ENCODE data around the gene VSNL1. TPM values are rescaled to one million over a fixed set of nuclear protein-coding genes. Genes with fewer than 3 reads are reported as not detected.

VSNL1 gene
- 2.3 TPM for total RNA-seq
- polyA plus RNA-seq (ENCODE audit: insufficient read depth in 1 of 8, insufficient read length in 8 of 8, low replicate concordance in 1 of 8), result 1 to 10 TPM; 2.6 to 10.0 (median 5.0) TPM
- long read RNA-seq, donor 1, partial matches to known transcripts, result 0 of 1 reads
- long read RNA-seq, donor 1, other reads (novel, unspliced or antisense), result 0 of 1 reads
- long read RNA-seq, donor 2, partial matches to known transcripts, result 0 of 1 reads
- long read RNA-seq, donor 2, other reads (novel, unspliced or antisense), result 0 of 1 reads
- long read RNA-seq, donor 3, partial matches to known transcripts, result 0 of 2 reads
- long read RNA-seq, donor 3, other reads (novel, unspliced or antisense), result 0 of 2 reads
- long read RNA-seq, donor 4, partial matches to known transcripts, result 0 of 2 reads
- long read RNA-seq, donor 4, other reads (novel, unspliced or antisense), result 0 of 2 reads
- long read RNA-seq, donor 5, partial matches to known transcripts, result 0 of 3 reads
- long read RNA-seq, donor 5, other reads (novel, unspliced or antisense), result 0 of 3 reads
- long read RNA-seq, donor 6, transcript VSNL1-201 (4 exons, 1,892 nt), result major isoform, 5 of 10 reads
- long read RNA-seq, donor 6, partial matches to known transcripts, result 5 of 10 reads
- long read RNA-seq, donor 6, other reads (novel, unspliced or antisense), result 0 of 10 reads
- long read RNA-seq, donor 7, result 0 reads
- long read RNA-seq, donor 8, partial matches to known transcripts, result 0 of 3 reads
- long read RNA-seq, donor 8, other reads (novel, unspliced or antisense), result 0 of 3 reads
- long read RNA-seq, donor 9, partial matches to known transcripts, result 0 of 2 reads
- long read RNA-seq, donor 9, other reads (novel, unspliced or antisense), result 0 of 2 reads
- long read RNA-seq, donor 10, transcript VSNL1-201 (4 exons, 1,892 nt), result major isoform, 6 of 6 reads
- long read RNA-seq, donor 10, partial matches to known transcripts, result 0 of 6 reads
- long read RNA-seq, donor 10, other reads (novel, unspliced or antisense), result 0 of 6 reads
- long read RNA-seq, donor 11, partial matches to known transcripts, result 0 of 1 reads
- long read RNA-seq, donor 11, other reads (novel, unspliced or antisense), result 0 of 1 reads

- H3K4me1 ChIP-seq (ENCODE audit: control insufficient read depth, insufficient read depth, low read length), result peaks cover 21% of the 10 kb centered on the region
- peak; percentile 96 for DNase-seq
- peaks cover 35% of the 10 kb centered on the region for H3K27me3 ChIP-seq (ENCODE audit: control insufficient read depth, insufficient read depth, low read length)
- peak within 1 kb of the TSS; percentile 55 for H3K4me3 ChIP-seq (ENCODE audit: low read length)
- peak within 1 kb of the TSS; percentile 71 for H3K27ac ChIP-seq (ENCODE audit: low read length)
- no peaks in the 10 kb centered on the region for H3K36me3 ChIP-seq (ENCODE audit: control insufficient read depth, insufficient read depth, low read length)
- H3K9me3 ChIP-seq (replicated peaks; ENCODE audit: control insufficient read depth, low read depth, low read length), result no peaks in the 10 kb centered on the region
- WGBS (ENCODE audit: insufficient coverage), result under 1% methylated on average over 23 of the region's 43 CpGs
Observed at GRCh38 chr2:17540093-17540812, at the start of gene VSNL1. Gene VSNL1 (plus strand): TSS chr2:17540696. CDS start chr2:17592075, 51,379 bp downstream.

- Histone ChIP-seq H3K4me1 (ENCODE audit: control insufficient read depth, insufficient read depth, low read length) (no peaks in the 10 kb centered on the region), H3K4me3 (ENCODE audit: low read length) (no peak overlapping the region), H3K9me3 (replicated peaks; ENCODE audit: control insufficient read depth, low read depth, low read length) (no peaks in the 10 kb centered on the region), H3K27me3 (ENCODE audit: control insufficient read depth, insufficient read depth, low read length) (no peaks in the 10 kb centered on the region), H3K36me3 (ENCODE audit: control insufficient read depth, insufficient read depth, low read length) (no peaks in the 10 kb centered on the region), H3K27ac (ENCODE audit: low read length) (no peak overlapping the region)
- no peak for DNase-seq
- WGBS (ENCODE audit: insufficient coverage), result no CpG with 5 or more reads among the region's 1 CpG
Observed at GRCh38 chr2:17495590-17495989, 44.9 kb upstream of the VSNL1 start.

- Histone ChIP-seq H3K4me3 (ENCODE audit: low read length) (no peak overlapping the region), H3K27ac (ENCODE audit: low read length) (no peak overlapping the region), H3K27me3 (ENCODE audit: control insufficient read depth, insufficient read depth, low read length) (no peaks in the 10 kb centered on the region), H3K36me3 (ENCODE audit: control insufficient read depth, insufficient read depth, low read length) (no peaks in the 10 kb centered on the region), H3K4me1 (ENCODE audit: control insufficient read depth, insufficient read depth, low read length) (no peaks in the 10 kb centered on the region), H3K9me3 (replicated peaks; ENCODE audit: control insufficient read depth, low read depth, low read length) (no peaks in the 10 kb centered on the region)
- WGBS (ENCODE audit: insufficient coverage), result no CpG with 5 or more reads among the region's 1 CpG
- no peak for DNase-seq
Observed at GRCh38 chr2:17497718-17498117, 42.8 kb upstream of the VSNL1 start.

GRCh38 chr2:17506736-17507616 lies 33.5 kb upstream of the VSNL1 start:
- H3K9me3 ChIP-seq (replicated peaks; ENCODE audit: control insufficient read depth, low read depth, low read length), result no peaks in the 10 kb centered on the region
- no peaks in the 10 kb centered on the region for H3K4me1 ChIP-seq (ENCODE audit: control insufficient read depth, insufficient read depth, low read length)
- no peak overlapping the region for H3K27ac ChIP-seq (ENCODE audit: low read length)
- WGBS (ENCODE audit: insufficient coverage), result no CpG with 5 or more reads among the region's 2 CpGs
- no peaks in the 10 kb centered on the region for H3K36me3 ChIP-seq (ENCODE audit: control insufficient read depth, insufficient read depth, low read length)
- no peaks in the 10 kb centered on the region for H3K27me3 ChIP-seq (ENCODE audit: control insufficient read depth, insufficient read depth, low read length)
- no peak for DNase-seq
- H3K4me3 ChIP-seq (ENCODE audit: low read length), result no peak overlapping the region

- Histone ChIP-seq H3K36me3 (ENCODE audit: control insufficient read depth, insufficient read depth, low read length) (no peaks in the 10 kb centered on the region), H3K4me3 (ENCODE audit: low read length) (no peak overlapping the region), H3K9me3 (replicated peaks; ENCODE audit: control insufficient read depth, low read depth, low read length) (no peaks in the 10 kb centered on the region), H3K27me3 (ENCODE audit: control insufficient read depth, insufficient read depth, low read length) (peaks cover 6% of the 10 kb centered on the region), H3K4me1 (ENCODE audit: control insufficient read depth, insufficient read depth, low read length) (peaks cover 6% of the 10 kb centered on the region), H3K27ac (ENCODE audit: low read length) (no peak overlapping the region)
- no peak for DNase-seq
Observed at GRCh38 chr2:17515652-17516051, 24.8 kb upstream of the VSNL1 start.

GRCh38 chr2:17517481-17518211 lies 22.9 kb upstream of the VSNL1 start:
- no CpG with 5 or more reads among the region's 8 CpGs for WGBS (ENCODE audit: insufficient coverage)
- Histone ChIP-seq H3K4me1 (ENCODE audit: control insufficient read depth, insufficient read depth, low read length) (peaks cover 6% of the 10 kb centered on the region), H3K36me3 (ENCODE audit: control insufficient read depth, insufficient read depth, low read length) (no peaks in the 10 kb centered on the region), H3K27ac (ENCODE audit: low read length) (peak overlapping the region; percentile 73), H3K27me3 (ENCODE audit: control insufficient read depth, insufficient read depth, low read length) (peaks cover 6% of the 10 kb centered on the region), H3K9me3 (replicated peaks; ENCODE audit: control insufficient read depth, low read depth, low read length) (no peaks in the 10 kb centered on the region), H3K4me3 (ENCODE audit: low read length) (peak overlapping the region; percentile 49)
- DNase-seq, result no peak

- Histone ChIP-seq H3K9me3 (replicated peaks; ENCODE audit: control insufficient read depth, low read depth, low read length) (no peaks in the 10 kb centered on the region), H3K36me3 (ENCODE audit: control insufficient read depth, insufficient read depth, low read length) (no peaks in the 10 kb centered on the region), H3K4me1 (ENCODE audit: control insufficient read depth, insufficient read depth, low read length) (peaks cover 6% of the 10 kb centered on the region), H3K27ac (ENCODE audit: low read length) (peak within 1 kb of the TSS; percentile 73), H3K4me3 (ENCODE audit: low read length) (peak within 1 kb of the TSS; percentile 49), H3K27me3 (ENCODE audit: control insufficient read depth, insufficient read depth, low read length) (peaks cover 6% of the 10 kb centered on the region)
- DNase-seq, result peak; percentile 86
- WGBS (ENCODE audit: insufficient coverage), result under 1% methylated on average over 21 of the region's 38 CpGs
Observed at GRCh38 chr2:17518212-17519154, 22.0 kb upstream of the VSNL1 start, which contains the start of gene RAD51AP2. Gene RAD51AP2 (minus strand): TSS chr2:17518440. CDS start chr2:17518415, 25 bp downstream.

GRCh38 chr2:17519486-17519885 lies 21.0 kb upstream of the VSNL1 start:
- Histone ChIP-seq H3K4me3 (ENCODE audit: low read length) (no peak overlapping the region), H3K27ac (ENCODE audit: low read length) (no peak overlapping the region), H3K36me3 (ENCODE audit: control insufficient read depth, insufficient read depth, low read length) (no peaks in the 10 kb centered on the region), H3K27me3 (ENCODE audit: control insufficient read depth, insufficient read depth, low read length) (peaks cover 6% of the 10 kb centered on the region), H3K9me3 (replicated peaks; ENCODE audit: control insufficient read depth, low read depth, low read length) (no peaks in the 10 kb centered on the region), H3K4me1 (ENCODE audit: control insufficient read depth, insufficient read depth, low read length) (peaks cover 6% of the 10 kb centered on the region)
- no peak for DNase-seq

Measured in muscle of leg (tissue), 16 donors.